Activated CD8-positive, alpha-beta T cell treated with anti-CD3 and anti-CD28 coated beads for 36 hours (primary cell): ENCODE results near the gene CBX2. TPM values are rescaled to one million over a fixed set of nuclear protein-coding genes. Genes with fewer than 3 reads are reported as not detected.

Experiments
- ATAC-seq: fragments of 200-7000 bp; cut with Tn5 transposase; one replicate; pipeline ENCODE4 v1.10.0; 2021; ENCODE audit warnings: mild to moderate bottlenecking, moderate library complexity
- CTCF ChIA-PET: fragments of 350-600 bp; sonication (Branson Sonifier 250); formaldehyde crosslinking; loops from one replicate; lab custom pipeline; 2021; ENCODE audit warnings: antibody characterized with exemption; lab: Charles Lee
- POLR2A ChIA-PET: fragments of 350-600 bp; sonication (Branson Sonifier 250); formaldehyde crosslinking; loops from one replicate; lab custom pipeline; 2021; ENCODE audit warnings: antibody characterized with exemption; lab: Charles Lee
- DNase-seq: peaks from one replicate; pipeline ENCODE4 v3.0.0-alpha.2; 2020
- H3K27ac Mint-ChIP-seq: one replicate; pipeline ENCODE4 v1.8.0; 2021; ENCODE audit warnings: mild to moderate bottlenecking, mixed read lengths
- H3K27me3 Mint-ChIP-seq: one replicate; pipeline ENCODE4 v1.8.0; 2021; ENCODE audit warnings: mixed read lengths
- H3K36me3 Mint-ChIP-seq: one replicate; pipeline ENCODE4 v1.8.0; 2021; ENCODE audit warnings: low read depth, mixed read lengths
- H3K4me1 Mint-ChIP-seq: one replicate; pipeline ENCODE4 v1.8.0; 2021; ENCODE audit warnings: low read depth, mixed read lengths
- H3K4me3 Mint-ChIP-seq: one replicate; pipeline ENCODE4 v1.8.0; 2021; ENCODE audit warnings: mild to moderate bottlenecking, moderate library complexity, mixed read lengths
- H3K9me3 Mint-ChIP-seq: one replicate; pipeline ENCODE4 v1.8.0; 2021; ENCODE audit warnings: mixed read lengths
- CTCF ChIP-seq: fragments of 200-600 bp; IDR thresholded peaks from one replicate; pipeline ENCODE4 v1.8.0; 2022; ENCODE audit warnings: antibody characterized with exemption, mild to moderate bottlenecking
- intact Hi-C: fragments of 100-400 bp; cut with micrococcal nuclease; formaldehyde crosslinking; loops from one replicate; pipeline ENCODE4 v1.10.0; 2022
- total RNA-seq, 2 experiments: library from RNA; stranded (reverse); gene quantifications; one replicate each; pipeline ENCODE4 v1.2.3, GENCODE V29; 2021

CBX2 gene
- total RNA-seq, 2 experiments from 2014 or later: 8.0 to 9.7 TPM

DNA sequence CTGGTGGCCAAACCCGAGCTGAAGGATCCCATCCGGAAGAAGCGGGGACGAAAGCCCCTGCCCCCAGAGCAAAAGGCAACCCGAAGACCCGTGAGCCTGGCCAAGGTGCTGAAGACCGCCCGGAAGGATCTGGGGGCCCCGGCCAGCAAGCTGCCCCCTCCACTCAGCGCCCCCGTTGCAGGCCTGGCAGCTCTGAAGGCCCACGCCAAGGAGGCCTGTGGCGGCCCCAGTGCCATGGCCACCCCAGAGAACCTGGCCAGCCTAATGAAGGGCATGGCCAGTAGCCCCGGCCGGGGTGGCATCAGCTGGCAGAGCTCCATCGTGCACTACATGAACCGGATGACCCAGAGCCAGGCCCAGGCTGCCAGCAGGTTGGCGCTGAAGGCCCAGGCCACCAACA lies 5.9 kb downstream of the CBX2 start:
- Mint-ChIP-seq H3K9me3 (no peaks in the 10 kb centered on the region), H3K27ac (no peak overlapping the region), H3K4me1 (peaks cover 27% of the 10 kb centered on the region), H3K27me3 (peaks cover 42% of the 10 kb centered on the region), H3K36me3 (peaks cover 8% of the 10 kb centered on the region), H3K4me3 (no peak overlapping the region)
- intact Hi-C loops: no loop called here
- ATAC-seq (no peak), DNase-seq (no peak)
- ChIA-PET CTCF (no interaction called here), POLR2A (no interaction called here)
- no peak for TF ChIP-seq CTCF

- peaks cover 26% of the 10 kb centered on the region for H3K4me1 Mint-ChIP-seq
- POLR2A ChIA-PET: no interaction called here
- peaks cover 45% of the 10 kb centered on the region for H3K27me3 Mint-ChIP-seq
- H3K36me3 Mint-ChIP-seq: peaks cover 8% of the 10 kb centered on the region
- TF ChIP-seq CTCF: no peak
- CTCF ChIA-PET: no interaction called here
- DNase-seq (no peak), ATAC-seq (no peak)
- H3K4me3 Mint-ChIP-seq: no peak overlapping the region
- intact Hi-C loops: no loop called here
- no peak overlapping the region for H3K27ac Mint-ChIP-seq
- H3K9me3 Mint-ChIP-seq: no peaks in the 10 kb centered on the region
Measured at GRCh38 chr17:79784353-79785016, 6.5 kb downstream of the CBX2 start.

DNA sequence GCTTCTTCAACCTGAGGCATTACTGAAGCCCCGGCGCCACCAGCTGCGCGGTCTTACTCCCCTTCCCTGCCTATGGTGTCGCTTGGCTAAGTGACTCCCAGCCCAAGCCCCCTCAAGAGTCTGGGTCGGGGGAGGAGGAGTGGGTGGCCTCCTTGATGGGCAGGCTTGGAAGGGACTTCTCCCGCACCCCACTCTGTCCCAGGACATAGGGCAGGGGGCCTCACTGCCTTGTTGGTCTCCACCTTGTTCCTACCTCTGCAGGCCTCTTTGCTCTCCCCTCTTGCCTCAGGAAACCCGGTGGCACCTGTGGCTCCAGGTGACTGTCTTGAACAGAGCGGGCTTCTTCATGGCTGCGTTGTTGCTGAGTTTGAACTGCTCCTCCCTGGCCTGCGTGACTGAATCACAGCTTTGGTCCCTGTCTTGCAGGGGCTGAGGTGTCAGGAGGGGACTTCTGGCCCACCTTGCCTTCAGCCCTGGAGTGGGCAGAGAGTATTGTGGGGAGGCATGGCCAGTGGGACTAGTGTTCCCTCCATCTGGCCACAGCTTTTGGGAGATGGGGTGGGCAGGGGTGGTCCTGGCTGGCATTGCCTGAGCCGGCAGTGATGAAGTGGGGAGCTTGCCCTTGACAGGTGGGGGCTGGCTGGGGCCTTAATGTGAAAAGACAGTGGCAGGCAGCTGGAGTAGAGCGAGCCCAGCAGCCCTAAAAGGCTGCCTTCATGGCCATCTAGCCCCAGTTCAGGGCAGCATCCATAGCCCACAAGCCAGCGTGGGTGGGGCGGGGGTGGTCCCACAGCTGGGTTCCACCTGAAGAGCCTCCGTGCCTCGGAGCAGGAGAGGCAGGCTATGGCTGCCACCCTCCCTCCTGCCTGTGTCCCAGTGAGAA lies 7.3 kb downstream of the CBX2 start:
- POLR2A ChIA-PET: no interaction called here
- peaks cover 26% of the 10 kb centered on the region for H3K4me1 Mint-ChIP-seq
- no peak for DNase-seq
- no peak overlapping the region for H3K27ac Mint-ChIP-seq
- no peak for TF ChIP-seq CTCF
- peaks cover 44% of the 10 kb centered on the region for H3K27me3 Mint-ChIP-seq
- peaks cover 8% of the 10 kb centered on the region for H3K36me3 Mint-ChIP-seq
- H3K9me3 Mint-ChIP-seq: no peaks in the 10 kb centered on the region
- no peak for ATAC-seq
- no peak overlapping the region for H3K4me3 Mint-ChIP-seq
- intact Hi-C loops: no loop called here
- CTCF ChIA-PET: no interaction called here

- ChIA-PET CTCF (interaction anchor here (0.8 to 1.7 kb wide), 3 partner anchors 8 to 213 kb away, joined by 3 to 4 read pairs (median 3); partner anchors contain the start of gene CBX2), POLR2A (interaction anchor here (1.8 kb wide), 1 partner anchor 11 kb away, joined by 5 read pairs; the partner anchor contains the start of gene CBX8)
- H3K27ac Mint-ChIP-seq: no peak overlapping the region
- ATAC-seq: no peak
- peaks cover 23% of the 10 kb centered on the region for H3K4me1 Mint-ChIP-seq
- no peak for TF ChIP-seq CTCF
- H3K36me3 Mint-ChIP-seq: peaks cover 8% of the 10 kb centered on the region
- no peak for DNase-seq
- no peaks in the 10 kb centered on the region for H3K9me3 Mint-ChIP-seq
- intact Hi-C loops: no loop called here
- no peak overlapping the region for H3K4me3 Mint-ChIP-seq
- H3K27me3 Mint-ChIP-seq: peaks cover 45% of the 10 kb centered on the region
Measured at GRCh38 chr17:79785900-79786810, 8.2 kb downstream of the CBX2 start.
